Measurements from ENCODE around the gene TMPRSS12. TPM values are rescaled to one million over a fixed set of nuclear protein-coding genes. Genes with fewer than 3 reads are reported as not detected.
"Not testable (repeated sequence)": the region's sequence is repeated elsewhere in the genome, so short reads cannot be mapped to it uniquely, and the experiment has no call there.

Gene TMPRSS12
- total RNA-seq, 1 experiment from 2014 or later = not detected

DNA sequence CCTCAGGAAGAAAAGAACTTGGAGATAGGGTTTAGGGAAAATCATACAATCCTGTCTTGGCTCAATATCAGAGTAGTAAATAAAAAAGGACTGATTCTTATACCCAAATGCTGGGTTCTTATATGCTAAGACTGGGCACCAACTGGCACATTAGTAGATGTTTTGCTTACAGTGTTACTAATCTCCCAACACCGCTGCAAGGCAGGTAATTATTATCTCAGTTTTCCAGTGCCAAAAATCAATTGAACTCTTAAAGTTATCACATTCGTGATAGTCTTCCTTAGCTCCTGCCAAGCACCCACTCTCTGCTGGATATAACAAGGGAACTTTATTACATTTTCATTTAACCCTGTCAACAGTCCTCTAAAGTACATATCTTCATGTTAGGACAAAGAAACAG, 84.6 kb downstream of the TMPRSS12 start:
- Mint-ChIP-seq H3K36me3 (ENCODE audit: insufficient read depth, unreplicated experiment) (peaks cover 28% of the 10 kb centered on the region), H3K4me1 (ENCODE audit: insufficient read depth, unreplicated experiment) (peaks cover 32% of the 10 kb centered on the region), H3K4me3 (ENCODE audit: unreplicated experiment) (peak overlapping the region; percentile 96), H3K9me3 (ENCODE audit: unreplicated experiment) (no peaks in the 10 kb centered on the region), H3K27ac (ENCODE audit: low read depth, unreplicated experiment) (peak overlapping the region; percentile 73), H3K27me3 (ENCODE audit: insufficient read depth, unreplicated experiment) (no peaks in the 10 kb centered on the region)
- BruUV-seq (replicated peaks) = no TSS peak
- intact Hi-C loops (cut with micrococcal nuclease) = loop anchor here (10.0 kb wide), 1 partner anchor 163 kb away; the partner anchor contains the start of gene ATF1
- TF ChIP-seq, protein P1, sequence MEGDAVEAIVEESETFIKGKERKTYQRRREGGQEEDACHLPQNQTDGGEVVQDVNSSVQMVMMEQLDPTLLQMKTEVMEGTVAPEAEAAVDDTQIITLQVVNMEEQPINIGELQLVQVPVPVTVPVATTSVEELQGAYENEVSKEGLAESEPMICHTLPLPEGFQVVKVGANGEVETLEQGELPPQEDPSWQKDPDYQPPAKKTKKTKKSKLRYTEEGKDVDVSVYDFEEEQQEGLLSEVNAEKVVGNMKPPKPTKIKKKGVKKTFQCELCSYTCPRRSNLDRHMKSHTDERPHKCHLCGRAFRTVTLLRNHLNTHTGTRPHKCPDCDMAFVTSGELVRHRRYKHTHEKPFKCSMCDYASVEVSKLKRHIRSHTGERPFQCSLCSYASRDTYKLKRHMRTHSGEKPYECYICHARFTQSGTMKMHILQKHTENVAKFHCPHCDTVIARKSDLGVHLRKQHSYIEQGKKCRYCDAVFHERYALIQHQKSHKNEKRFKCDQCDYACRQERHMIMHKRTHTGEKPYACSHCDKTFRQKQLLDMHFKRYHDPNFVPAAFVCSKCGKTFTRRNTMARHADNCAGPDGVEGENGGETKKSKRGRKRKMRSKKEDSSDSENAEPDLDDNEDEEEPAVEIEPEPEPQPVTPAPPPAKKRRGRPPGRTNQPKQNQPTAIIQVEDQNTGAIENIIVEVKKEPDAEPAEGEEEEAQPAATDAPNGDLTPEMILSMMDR (IDR thresholded peaks at IDR 0.05; ENCODE audit: unreplicated experiment) = no peak
- ChIA-PET POLR2A (interaction anchor here (0.7 to 7.4 kb wide), 8 partner anchors 22 to 162 kb away, joined by 3 to 116 read pairs (median 8); partner anchors contain the start of gene SLC11A2), CTCF (interaction anchor here (0.7 to 4.3 kb wide), 4 partner anchors 59 to 162 kb away, joined by 3 to 18 read pairs (median 4); no protein-coding TSS in a partner anchor)
- DNase-seq (ENCODE audit: unreplicated experiment) = no peak

DNA sequence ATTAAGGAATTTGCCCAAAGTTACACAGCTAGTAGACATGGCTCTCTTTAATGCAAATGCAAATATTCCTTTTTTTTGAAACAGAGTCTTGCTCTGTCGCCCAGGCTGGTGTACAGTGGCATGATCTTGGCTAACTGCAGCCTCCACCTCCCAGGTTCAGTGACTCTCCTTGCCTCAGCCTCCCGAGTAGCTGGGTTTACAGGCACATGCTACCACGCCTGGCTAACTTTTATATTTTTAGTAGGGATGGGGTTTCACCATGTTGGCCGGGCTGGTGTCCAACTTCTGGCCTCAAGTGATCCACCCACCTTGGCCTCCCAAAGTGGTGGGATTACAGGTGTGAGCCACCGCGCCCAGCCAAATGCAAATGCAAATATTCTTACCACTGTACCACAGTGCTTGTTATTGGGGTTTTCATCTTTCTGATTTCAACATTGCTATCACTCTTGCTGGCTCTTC, 85.1 kb downstream of the TMPRSS12 start:
- peaks cover 28% of the 10 kb centered on the region for H3K36me3 Mint-ChIP-seq (ENCODE audit: insufficient read depth, unreplicated experiment)
- H3K4me1 Mint-ChIP-seq (ENCODE audit: insufficient read depth, unreplicated experiment) = peaks cover 32% of the 10 kb centered on the region
- H3K27ac Mint-ChIP-seq (ENCODE audit: low read depth, unreplicated experiment) = peak overlapping the region; percentile 73
- no peaks in the 10 kb centered on the region for H3K27me3 Mint-ChIP-seq (ENCODE audit: insufficient read depth, unreplicated experiment)
- no TSS peak for BruUV-seq (replicated peaks)
- TF ChIP-seq, protein P1 (IDR thresholded peaks at IDR 0.05; ENCODE audit: unreplicated experiment) = no peak
- DNase-seq (ENCODE audit: unreplicated experiment) = no peak
- peak overlapping the region; percentile 96 for H3K4me3 Mint-ChIP-seq (ENCODE audit: unreplicated experiment)
- H3K9me3 Mint-ChIP-seq (ENCODE audit: unreplicated experiment) = no peaks in the 10 kb centered on the region
- intact Hi-C loops (cut with micrococcal nuclease) = loop anchor here (10.0 kb wide), 1 partner anchor 163 kb away; the partner anchor contains the start of gene ATF1
- ChIA-PET CTCF (interaction anchor here (1.0 to 4.3 kb wide), 4 partner anchors 58 to 163 kb away, joined by 4 to 18 read pairs (median 5); no protein-coding TSS in a partner anchor), POLR2A (interaction anchor here (0.7 to 7.4 kb wide), 8 partner anchors 22 to 163 kb away, joined by 3 to 116 read pairs (median 5); partner anchors contain the start of gene SLC11A2)

DNA sequence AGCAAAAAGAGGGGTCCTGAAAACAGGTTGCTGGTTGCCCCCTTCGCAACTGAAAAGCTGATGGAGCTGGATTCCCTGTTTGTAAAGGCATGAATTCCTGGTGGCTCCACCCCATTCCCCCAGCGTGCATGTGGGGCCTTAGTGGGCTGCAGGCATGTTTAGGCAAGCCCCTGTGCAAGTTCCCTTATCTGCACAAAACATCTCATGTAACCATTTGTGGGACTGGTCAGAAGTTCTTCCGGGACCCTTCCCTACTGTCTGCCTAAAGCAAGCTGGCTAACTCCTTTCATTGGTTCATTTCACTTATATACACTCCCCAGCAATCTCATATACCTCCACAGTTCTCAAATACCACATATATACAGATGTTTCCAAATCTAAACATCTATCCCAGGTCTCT, 85.7 kb downstream of the TMPRSS12 start:
- intact Hi-C loops (cut with micrococcal nuclease) = loop anchor here (10.0 kb wide), 1 partner anchor 164 kb away; the partner anchor contains the start of gene ATF1

DNA sequence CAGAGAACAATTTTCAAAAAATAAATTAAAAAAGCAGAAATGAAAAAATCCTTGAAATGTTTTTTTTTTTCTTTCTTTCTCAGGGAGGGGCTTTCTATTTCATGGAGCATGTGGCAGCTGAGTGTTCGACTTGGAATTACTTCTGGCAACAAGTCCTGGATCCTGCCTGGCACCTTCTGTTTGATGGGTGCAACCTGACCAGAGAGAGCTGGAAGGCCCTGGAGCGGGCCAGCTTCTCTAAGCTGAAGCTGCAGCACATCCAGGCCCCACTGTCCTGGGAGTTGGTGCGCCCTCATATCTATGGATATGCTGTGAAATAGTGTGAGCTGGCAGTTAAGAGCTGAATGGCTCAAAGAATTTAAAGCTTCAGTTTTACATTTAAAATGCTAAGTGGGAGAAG, 87.1 kb downstream of the TMPRSS12 start:
- Mint-ChIP-seq H3K27ac (ENCODE audit: low read depth, unreplicated experiment) (no peak overlapping the region), H3K4me3 (ENCODE audit: unreplicated experiment) (no peak overlapping the region), H3K27me3 (ENCODE audit: insufficient read depth, unreplicated experiment) (no peaks in the 10 kb centered on the region), H3K36me3 (ENCODE audit: insufficient read depth, unreplicated experiment) (peaks cover 28% of the 10 kb centered on the region), H3K9me3 (ENCODE audit: unreplicated experiment) (no peaks in the 10 kb centered on the region), H3K4me1 (ENCODE audit: insufficient read depth, unreplicated experiment) (peaks cover 40% of the 10 kb centered on the region)
- ChIA-PET CTCF (interaction anchor here (0.6 to 4.3 kb wide), 5 partner anchors 56 to 165 kb away, joined by 4 to 18 read pairs (median 4); no protein-coding TSS in a partner anchor), POLR2A (interaction anchor here (0.5 to 1.3 kb wide), 3 partner anchors 9 to 98 kb away, joined by 3 to 4 read pairs (median 4); no protein-coding TSS in a partner anchor)
- TF ChIP-seq, protein P1 (IDR thresholded peaks at IDR 0.05; ENCODE audit: unreplicated experiment) = no peak
- no peak for DNase-seq (ENCODE audit: unreplicated experiment)
- intact Hi-C loops (cut with micrococcal nuclease) = loop anchor here (10.0 kb wide), 1 partner anchor 165 kb away; the partner anchor contains the start of gene ATF1
- no TSS peak for BruUV-seq (replicated peaks)

More for the DNA sequence above, 85.7 kb downstream of the TMPRSS12 start:
- Mint-ChIP-seq H3K9me3 (ENCODE audit: unreplicated experiment) (no peaks in the 10 kb centered on the region), H3K4me1 (ENCODE audit: insufficient read depth, unreplicated experiment) (peaks cover 31% of the 10 kb centered on the region), H3K36me3 (ENCODE audit: insufficient read depth, unreplicated experiment) (peaks cover 28% of the 10 kb centered on the region), H3K4me3 (ENCODE audit: unreplicated experiment) (peak overlapping the region; percentile 96), H3K27ac (ENCODE audit: low read depth, unreplicated experiment) (peak overlapping the region; percentile 73), H3K27me3 (ENCODE audit: insufficient read depth, unreplicated experiment) (no peaks in the 10 kb centered on the region)
- TF ChIP-seq, protein P1 (IDR thresholded peaks at IDR 0.05; ENCODE audit: unreplicated experiment) = no peak
- BruUV-seq (replicated peaks) = no TSS peak
- ChIA-PET CTCF (interaction anchor here (0.6 to 4.3 kb wide), 5 partner anchors 58 to 163 kb away, joined by 3 to 18 read pairs (median 5); no protein-coding TSS in a partner anchor), POLR2A (interaction anchor here (0.6 to 7.4 kb wide), 8 partner anchors 21 to 163 kb away, joined by 3 to 116 read pairs (median 5); partner anchors contain the start of gene SLC11A2)
- DNase-seq (ENCODE audit: unreplicated experiment) = no peak

DNA sequence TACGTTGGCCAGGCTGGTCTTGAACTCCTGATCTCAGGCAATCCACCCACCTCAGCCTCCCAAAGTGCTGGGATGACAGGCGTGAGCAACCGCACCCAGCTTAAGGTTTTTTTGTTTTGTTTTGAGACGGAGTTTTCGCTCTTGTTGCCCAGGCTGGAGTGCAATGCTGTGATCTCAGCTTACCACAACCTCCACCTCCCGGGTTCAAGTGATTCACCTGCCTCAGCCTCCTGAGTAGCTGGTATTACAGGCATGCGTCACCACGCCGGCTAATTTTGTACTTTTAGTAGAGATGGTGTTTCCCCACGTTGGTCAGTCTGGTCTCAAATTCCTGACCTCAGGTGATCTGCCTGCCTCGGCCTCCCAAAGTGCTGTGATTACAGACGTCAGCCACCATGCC, 87.8 kb downstream of the TMPRSS12 start:
- POLR2A ChIA-PET = interaction anchor here (0.5 to 1.3 kb wide), 3 partner anchors 9 to 98 kb away, joined by 3 to 4 read pairs (median 4); no protein-coding TSS in a partner anchor
- BruUV-seq (replicated peaks); H3K27ac Mint-ChIP-seq (ENCODE audit: low read depth, unreplicated experiment); H3K4me3 Mint-ChIP-seq (ENCODE audit: unreplicated experiment); DNase-seq (ENCODE audit: unreplicated experiment); H3K9me3 Mint-ChIP-seq (ENCODE audit: unreplicated experiment); H3K27me3 Mint-ChIP-seq (ENCODE audit: insufficient read depth, unreplicated experiment); intact Hi-C loops (cut with micrococcal nuclease): not testable (repeated sequence)
- peaks cover 28% of the 10 kb centered on the region for H3K36me3 Mint-ChIP-seq (ENCODE audit: insufficient read depth, unreplicated experiment)
- CTCF ChIA-PET = interaction anchor here (0.6 to 4.3 kb wide), 5 partner anchors 56 to 166 kb away, joined by 4 to 18 read pairs (median 4); no protein-coding TSS in a partner anchor
- H3K4me1 Mint-ChIP-seq (ENCODE audit: insufficient read depth, unreplicated experiment) = peaks cover 44% of the 10 kb centered on the region
